Hepatocyte (in vitro differentiated cells): Measurements from ENCODE around the gene XXYLT1.

ENCODE experiments used
- CTCF ChIP-seq: fragments of 200-600 bp; sonication (generic); IDR thresholded peaks from 2 replicates; pipeline ENCODE4 v1.5.1; 2016; ENCODE audit warnings: antibody characterized with exemption, mild to moderate bottlenecking; ENCODE audit not compliant: poor library complexity
- EZH2 ChIP-seq: fragments of 200-600 bp; sonication (generic); IDR thresholded peaks from 2 replicates; pipeline ENCODE4 v1.6.1; 2016; ENCODE audit warnings: antibody characterized with exemption, mild to moderate bottlenecking, borderline replicate concordance
- EZH2phosphoT487 ChIP-seq: fragments of 200-600 bp; sonication (generic); IDR thresholded peaks from one replicate; pipeline ENCODE4 v1.6.1; 2018; ENCODE audit warnings: antibody characterized with exemption, mild to moderate bottlenecking, low read depth, moderate library complexity; ENCODE audit not compliant: unreplicated experiment, severe bottlenecking

GRCh38 chr3:195200010-195200822, 70.7 kb downstream of the XXYLT1 start:
- TF ChIP-seq CTCF (no peak), EZH2 (no peak), EZH2phosphoT487 (no peak)
